ENCODE results near the gene SLC14A1.

DNA sequence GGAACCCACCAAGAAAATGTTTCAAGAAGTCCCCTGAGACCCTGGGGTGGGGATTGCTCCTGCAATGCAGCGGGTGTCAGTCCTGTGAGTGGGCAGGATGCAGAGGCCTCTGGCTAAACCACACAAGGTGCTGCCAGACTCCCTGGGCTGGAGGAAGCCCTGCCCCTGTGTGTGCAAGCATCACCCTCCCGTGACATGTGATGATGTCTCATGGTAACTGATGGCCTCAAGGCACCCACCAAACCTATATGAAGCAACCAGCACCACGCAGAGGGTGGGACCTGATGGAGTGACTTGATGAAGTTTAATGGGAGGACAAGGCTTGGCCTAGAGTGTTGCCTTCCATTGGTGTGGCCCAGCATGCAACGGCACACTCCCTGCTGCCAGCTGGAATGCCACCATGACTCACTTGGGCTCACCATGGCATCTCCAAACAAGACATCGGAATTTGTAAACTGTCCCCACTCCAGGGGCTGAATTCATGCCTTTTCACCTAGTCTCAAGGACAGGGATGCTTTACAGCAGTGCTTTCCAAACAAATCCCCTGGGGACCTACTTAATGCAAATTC is 8.7 kb upstream of the SLC14A1 start:
- TF ChIP-seq, protein P1, sequence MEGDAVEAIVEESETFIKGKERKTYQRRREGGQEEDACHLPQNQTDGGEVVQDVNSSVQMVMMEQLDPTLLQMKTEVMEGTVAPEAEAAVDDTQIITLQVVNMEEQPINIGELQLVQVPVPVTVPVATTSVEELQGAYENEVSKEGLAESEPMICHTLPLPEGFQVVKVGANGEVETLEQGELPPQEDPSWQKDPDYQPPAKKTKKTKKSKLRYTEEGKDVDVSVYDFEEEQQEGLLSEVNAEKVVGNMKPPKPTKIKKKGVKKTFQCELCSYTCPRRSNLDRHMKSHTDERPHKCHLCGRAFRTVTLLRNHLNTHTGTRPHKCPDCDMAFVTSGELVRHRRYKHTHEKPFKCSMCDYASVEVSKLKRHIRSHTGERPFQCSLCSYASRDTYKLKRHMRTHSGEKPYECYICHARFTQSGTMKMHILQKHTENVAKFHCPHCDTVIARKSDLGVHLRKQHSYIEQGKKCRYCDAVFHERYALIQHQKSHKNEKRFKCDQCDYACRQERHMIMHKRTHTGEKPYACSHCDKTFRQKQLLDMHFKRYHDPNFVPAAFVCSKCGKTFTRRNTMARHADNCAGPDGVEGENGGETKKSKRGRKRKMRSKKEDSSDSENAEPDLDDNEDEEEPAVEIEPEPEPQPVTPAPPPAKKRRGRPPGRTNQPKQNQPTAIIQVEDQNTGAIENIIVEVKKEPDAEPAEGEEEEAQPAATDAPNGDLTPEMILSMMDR (IDR thresholded peaks at IDR 0.05), result no peak
- no peak for TF ChIP-seq EZH2 (IDR thresholded peaks at IDR 0.05; ENCODE audit: borderline replicate concordance, insufficient read depth, low read depth, low read length, poor library complexity, severe bottlenecking)
